GM12892 (cell line): ENCODE results near the gene ALDH1A1.

Experiments
- POLR2A ChIP-seq: IDR thresholded peaks from 2 replicates; pipeline ENCODE4 v1.6.1; 2011; ENCODE audit warnings: low read depth, low read length, control low read depth
- POLR2AphosphoS5 ChIP-seq: IDR thresholded peaks from 2 replicates; pipeline ENCODE4 v1.6.1; 2011; ENCODE audit warnings: low read depth, low read length, control low read depth

GRCh38 chr9:72898360-72898759 lies 54.5 kb downstream of the ALDH1A1 start:
- TF ChIP-seq POLR2AphosphoS5, result no peak
- TF ChIP-seq POLR2A, result no peak
